ENCODE data around the gene RHCE.

DNA sequence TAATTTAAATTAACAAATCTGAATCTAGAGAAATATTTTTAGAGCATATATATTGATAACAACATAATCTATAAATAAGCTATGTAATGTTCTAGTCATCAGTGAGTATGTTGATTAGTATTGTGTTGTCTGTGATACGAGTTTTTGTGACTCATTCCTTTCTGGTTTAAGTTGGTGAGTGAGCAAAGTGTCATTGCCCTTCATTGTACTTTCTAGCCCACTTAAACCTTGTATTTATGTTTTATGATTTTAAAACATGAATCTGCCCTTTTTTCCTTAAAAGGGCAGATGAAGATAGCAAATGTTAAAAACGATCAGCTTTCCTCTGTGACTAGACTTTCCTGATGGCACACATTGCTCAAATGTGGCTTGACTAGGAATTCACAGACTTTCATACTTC, 48.6 kb upstream of the RHCE start:
- TF ChIP-seq, protein P1, sequence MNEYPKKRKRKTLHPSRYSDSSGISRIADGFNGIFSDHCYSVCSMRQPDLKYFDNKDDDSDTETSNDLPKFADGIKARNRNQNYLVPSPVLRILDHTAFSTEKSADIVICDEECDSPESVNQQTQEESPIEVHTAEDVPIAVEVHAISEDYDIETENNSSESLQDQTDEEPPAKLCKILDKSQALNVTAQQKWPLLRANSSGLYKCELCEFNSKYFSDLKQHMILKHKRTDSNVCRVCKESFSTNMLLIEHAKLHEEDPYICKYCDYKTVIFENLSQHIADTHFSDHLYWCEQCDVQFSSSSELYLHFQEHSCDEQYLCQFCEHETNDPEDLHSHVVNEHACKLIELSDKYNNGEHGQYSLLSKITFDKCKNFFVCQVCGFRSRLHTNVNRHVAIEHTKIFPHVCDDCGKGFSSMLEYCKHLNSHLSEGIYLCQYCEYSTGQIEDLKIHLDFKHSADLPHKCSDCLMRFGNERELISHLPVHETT (tag by site-specific recombination; IDR thresholded peaks at IDR 0.05), result no peak
- TF ChIP-seq, protein P2, sequence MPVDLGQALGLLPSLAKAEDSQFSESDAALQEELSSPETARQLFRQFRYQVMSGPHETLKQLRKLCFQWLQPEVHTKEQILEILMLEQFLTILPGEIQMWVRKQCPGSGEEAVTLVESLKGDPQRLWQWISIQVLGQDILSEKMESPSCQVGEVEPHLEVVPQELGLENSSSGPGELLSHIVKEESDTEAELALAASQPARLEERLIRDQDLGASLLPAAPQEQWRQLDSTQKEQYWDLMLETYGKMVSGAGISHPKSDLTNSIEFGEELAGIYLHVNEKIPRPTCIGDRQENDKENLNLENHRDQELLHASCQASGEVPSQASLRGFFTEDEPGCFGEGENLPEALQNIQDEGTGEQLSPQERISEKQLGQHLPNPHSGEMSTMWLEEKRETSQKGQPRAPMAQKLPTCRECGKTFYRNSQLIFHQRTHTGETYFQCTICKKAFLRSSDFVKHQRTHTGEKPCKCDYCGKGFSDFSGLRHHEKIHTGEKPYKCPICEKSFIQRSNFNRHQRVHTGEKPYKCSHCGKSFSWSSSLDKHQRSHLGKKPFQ (tag by site-specific recombination; IDR thresholded peaks at IDR 0.05), result no peak
- TF ChIP-seq SALL2 (tag by site-specific recombination; IDR thresholded peaks at IDR 0.05; ENCODE audit: borderline replicate concordance), result no peak
- TF ChIP-seq, protein P3, sequence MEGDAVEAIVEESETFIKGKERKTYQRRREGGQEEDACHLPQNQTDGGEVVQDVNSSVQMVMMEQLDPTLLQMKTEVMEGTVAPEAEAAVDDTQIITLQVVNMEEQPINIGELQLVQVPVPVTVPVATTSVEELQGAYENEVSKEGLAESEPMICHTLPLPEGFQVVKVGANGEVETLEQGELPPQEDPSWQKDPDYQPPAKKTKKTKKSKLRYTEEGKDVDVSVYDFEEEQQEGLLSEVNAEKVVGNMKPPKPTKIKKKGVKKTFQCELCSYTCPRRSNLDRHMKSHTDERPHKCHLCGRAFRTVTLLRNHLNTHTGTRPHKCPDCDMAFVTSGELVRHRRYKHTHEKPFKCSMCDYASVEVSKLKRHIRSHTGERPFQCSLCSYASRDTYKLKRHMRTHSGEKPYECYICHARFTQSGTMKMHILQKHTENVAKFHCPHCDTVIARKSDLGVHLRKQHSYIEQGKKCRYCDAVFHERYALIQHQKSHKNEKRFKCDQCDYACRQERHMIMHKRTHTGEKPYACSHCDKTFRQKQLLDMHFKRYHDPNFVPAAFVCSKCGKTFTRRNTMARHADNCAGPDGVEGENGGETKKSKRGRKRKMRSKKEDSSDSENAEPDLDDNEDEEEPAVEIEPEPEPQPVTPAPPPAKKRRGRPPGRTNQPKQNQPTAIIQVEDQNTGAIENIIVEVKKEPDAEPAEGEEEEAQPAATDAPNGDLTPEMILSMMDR (tag by site-specific recombination; IDR thresholded peaks at IDR 0.05), result no peak
- TF ChIP-seq, protein P4, sequence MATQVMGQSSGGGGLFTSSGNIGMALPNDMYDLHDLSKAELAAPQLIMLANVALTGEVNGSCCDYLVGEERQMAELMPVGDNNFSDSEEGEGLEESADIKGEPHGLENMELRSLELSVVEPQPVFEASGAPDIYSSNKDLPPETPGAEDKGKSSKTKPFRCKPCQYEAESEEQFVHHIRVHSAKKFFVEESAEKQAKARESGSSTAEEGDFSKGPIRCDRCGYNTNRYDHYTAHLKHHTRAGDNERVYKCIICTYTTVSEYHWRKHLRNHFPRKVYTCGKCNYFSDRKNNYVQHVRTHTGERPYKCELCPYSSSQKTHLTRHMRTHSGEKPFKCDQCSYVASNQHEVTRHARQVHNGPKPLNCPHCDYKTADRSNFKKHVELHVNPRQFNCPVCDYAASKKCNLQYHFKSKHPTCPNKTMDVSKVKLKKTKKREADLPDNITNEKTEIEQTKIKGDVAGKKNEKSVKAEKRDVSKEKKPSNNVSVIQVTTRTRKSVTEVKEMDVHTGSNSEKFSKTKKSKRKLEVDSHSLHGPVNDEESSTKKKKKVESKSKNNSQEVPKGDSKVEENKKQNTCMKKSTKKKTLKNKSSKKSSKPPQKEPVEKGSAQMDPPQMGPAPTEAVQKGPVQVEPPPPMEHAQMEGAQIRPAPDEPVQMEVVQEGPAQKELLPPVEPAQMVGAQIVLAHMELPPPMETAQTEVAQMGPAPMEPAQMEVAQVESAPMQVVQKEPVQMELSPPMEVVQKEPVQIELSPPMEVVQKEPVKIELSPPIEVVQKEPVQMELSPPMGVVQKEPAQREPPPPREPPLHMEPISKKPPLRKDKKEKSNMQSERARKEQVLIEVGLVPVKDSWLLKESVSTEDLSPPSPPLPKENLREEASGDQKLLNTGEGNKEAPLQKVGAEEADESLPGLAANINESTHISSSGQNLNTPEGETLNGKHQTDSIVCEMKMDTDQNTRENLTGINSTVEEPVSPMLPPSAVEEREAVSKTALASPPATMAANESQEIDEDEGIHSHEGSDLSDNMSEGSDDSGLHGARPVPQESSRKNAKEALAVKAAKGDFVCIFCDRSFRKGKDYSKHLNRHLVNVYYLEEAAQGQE (tag by site-specific recombination; IDR thresholded peaks at IDR 0.05), result no peak
- TF ChIP-seq, protein P5, sequence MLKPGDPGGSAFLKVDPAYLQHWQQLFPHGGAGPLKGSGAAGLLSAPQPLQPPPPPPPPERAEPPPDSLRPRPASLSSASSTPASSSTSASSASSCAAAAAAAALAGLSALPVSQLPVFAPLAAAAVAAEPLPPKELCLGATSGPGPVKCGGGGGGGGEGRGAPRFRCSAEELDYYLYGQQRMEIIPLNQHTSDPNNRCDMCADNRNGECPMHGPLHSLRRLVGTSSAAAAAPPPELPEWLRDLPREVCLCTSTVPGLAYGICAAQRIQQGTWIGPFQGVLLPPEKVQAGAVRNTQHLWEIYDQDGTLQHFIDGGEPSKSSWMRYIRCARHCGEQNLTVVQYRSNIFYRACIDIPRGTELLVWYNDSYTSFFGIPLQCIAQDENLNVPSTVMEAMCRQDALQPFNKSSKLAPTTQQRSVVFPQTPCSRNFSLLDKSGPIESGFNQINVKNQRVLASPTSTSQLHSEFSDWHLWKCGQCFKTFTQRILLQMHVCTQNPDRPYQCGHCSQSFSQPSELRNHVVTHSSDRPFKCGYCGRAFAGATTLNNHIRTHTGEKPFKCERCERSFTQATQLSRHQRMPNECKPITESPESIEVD (tag by site-specific recombination; IDR thresholded peaks at IDR 0.05), result no peak

Measured in HEK293 (cell line).